MCF 10A (cell line): ENCODE data around the gene SIAH2. TPM values are rescaled to one million over a fixed set of nuclear protein-coding genes. Genes with fewer than 3 reads are reported as not detected.

ENCODE experiments used
- BruUV-seq: library from RNA; stranded (reverse); fragments of 400-500 nt; replicated peaks from 2 replicates; lab custom pipeline; 2021; lab: Mats Ljungman, UMichigan
- CTCF ChIA-PET: fragments of 300-600 bp; sonication (Branson Sonifier 250); formaldehyde crosslinking; extraction: SDS; loops from one replicate; lab custom pipeline; 2021; ENCODE audit warnings: antibody characterized with exemption, inconsistent platforms; lab: Yijun Ruan, JAX
- POLR2A ChIA-PET: fragments of 300-600, 350-650 bp; sonication (Branson Sonifier 250); formaldehyde crosslinking; extraction: SDS; loops from one replicate; lab custom pipeline; 2020; ENCODE audit warnings: antibody characterized with exemption, inconsistent platforms; lab: Yijun Ruan, JAX
- DNase-seq: peaks from one replicate; pipeline ENCODE4 v3.0.0-alpha.2; 2018; ENCODE audit not compliant: unreplicated experiment
- H3K27ac Mint-ChIP-seq: one replicate; pipeline ENCODE4 v1.8.0; 2022; ENCODE audit warnings: mild to moderate bottlenecking, low read depth, mixed read lengths; ENCODE audit not compliant: unreplicated experiment
- H3K27me3 Mint-ChIP-seq: one replicate; pipeline ENCODE4 v1.8.0; 2022; ENCODE audit warnings: mixed read lengths; ENCODE audit not compliant: insufficient read depth, unreplicated experiment
- H3K36me3 Mint-ChIP-seq: one replicate; pipeline ENCODE4 v1.8.0; 2022; ENCODE audit warnings: mild to moderate bottlenecking, moderate library complexity, mixed read lengths; ENCODE audit not compliant: insufficient read depth, unreplicated experiment
- H3K4me1 Mint-ChIP-seq: one replicate; pipeline ENCODE4 v1.8.0; 2022; ENCODE audit warnings: mixed read lengths; ENCODE audit not compliant: insufficient read depth, unreplicated experiment
- H3K4me3 Mint-ChIP-seq: one replicate; pipeline ENCODE4 v1.8.0; 2022; ENCODE audit warnings: mild to moderate bottlenecking, moderate library complexity, mixed read lengths; ENCODE audit not compliant: unreplicated experiment
- H3K9me3 Mint-ChIP-seq: one replicate; pipeline ENCODE4 v1.8.0; 2022; ENCODE audit warnings: mixed read lengths; ENCODE audit not compliant: unreplicated experiment
- intact Hi-C: fragments of 100-400 bp; cut with micrococcal nuclease; formaldehyde crosslinking; loops from 2 replicates; pipeline ENCODE4 v1.14.1; 2022
- total RNA-seq: library from RNA; stranded (reverse); gene quantifications from 2 replicates; pipeline ENCODE4 v1.2.3, GENCODE V29; 2022
- TF ChIP-seq, protein P1 (sequence below): fragments of 200-600 bp; IDR thresholded peaks from one replicate; pipeline ENCODE4 v1.8.0; 2022; ENCODE audit warnings: antibody characterized with exemption, mild to moderate bottlenecking; ENCODE audit not compliant: unreplicated experiment

Gene SIAH2
- total RNA-seq, 1 experiment from 2014 or later: 35.4 TPM

DNA sequence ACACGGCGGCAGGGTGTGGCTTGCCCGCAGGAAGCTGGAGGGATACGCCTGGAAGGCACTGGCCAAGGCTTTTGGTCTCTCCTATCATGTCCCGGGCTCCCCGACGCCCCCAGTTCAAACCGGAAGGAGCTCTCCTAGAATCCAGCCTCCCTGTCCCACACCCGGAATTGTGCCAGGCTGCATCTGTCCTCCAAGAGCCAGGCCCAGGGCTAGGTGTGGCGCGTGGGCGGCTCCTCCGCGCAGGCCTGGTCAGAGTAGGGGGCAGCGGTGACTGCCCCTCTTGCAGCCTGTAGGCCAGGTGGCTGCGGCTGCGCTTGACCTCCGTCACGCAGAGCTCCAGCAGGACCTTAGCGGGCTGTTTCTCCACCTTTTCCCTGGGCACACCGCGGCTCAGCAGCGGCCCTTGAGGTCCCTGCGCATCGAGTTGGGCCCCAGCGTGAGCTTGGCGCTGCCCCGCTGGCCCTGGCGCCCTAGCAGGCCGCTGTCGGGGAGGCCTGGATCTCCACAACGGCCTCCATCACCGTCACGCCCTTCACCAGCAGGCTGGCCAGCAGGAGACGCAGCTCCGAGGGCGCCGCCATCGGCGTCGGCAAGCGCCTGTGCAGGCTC lies 15.9 kb upstream of the SIAH2 start:
- DNase-seq: no peak
- H3K9me3 Mint-ChIP-seq: no peaks in the 10 kb centered on the region
- H3K27me3 Mint-ChIP-seq: no peaks in the 10 kb centered on the region
- H3K4me1 Mint-ChIP-seq: no peaks in the 10 kb centered on the region
- ChIA-PET CTCF (interaction anchor here (0.6 to 2.7 kb wide), 3 partner anchors 9 to 1831 kb away, joined by 3 to 8 read pairs (median 3); no protein-coding TSS in a partner anchor), POLR2A (interaction anchor here (2.8 kb wide), 1 partner anchor 15 kb away, joined by 12 read pairs; the partner anchor contains the start of gene SIAH2)
- intact Hi-C loops: no loop called here
- H3K27ac Mint-ChIP-seq: no peak overlapping the region
- TF ChIP-seq, protein P1, sequence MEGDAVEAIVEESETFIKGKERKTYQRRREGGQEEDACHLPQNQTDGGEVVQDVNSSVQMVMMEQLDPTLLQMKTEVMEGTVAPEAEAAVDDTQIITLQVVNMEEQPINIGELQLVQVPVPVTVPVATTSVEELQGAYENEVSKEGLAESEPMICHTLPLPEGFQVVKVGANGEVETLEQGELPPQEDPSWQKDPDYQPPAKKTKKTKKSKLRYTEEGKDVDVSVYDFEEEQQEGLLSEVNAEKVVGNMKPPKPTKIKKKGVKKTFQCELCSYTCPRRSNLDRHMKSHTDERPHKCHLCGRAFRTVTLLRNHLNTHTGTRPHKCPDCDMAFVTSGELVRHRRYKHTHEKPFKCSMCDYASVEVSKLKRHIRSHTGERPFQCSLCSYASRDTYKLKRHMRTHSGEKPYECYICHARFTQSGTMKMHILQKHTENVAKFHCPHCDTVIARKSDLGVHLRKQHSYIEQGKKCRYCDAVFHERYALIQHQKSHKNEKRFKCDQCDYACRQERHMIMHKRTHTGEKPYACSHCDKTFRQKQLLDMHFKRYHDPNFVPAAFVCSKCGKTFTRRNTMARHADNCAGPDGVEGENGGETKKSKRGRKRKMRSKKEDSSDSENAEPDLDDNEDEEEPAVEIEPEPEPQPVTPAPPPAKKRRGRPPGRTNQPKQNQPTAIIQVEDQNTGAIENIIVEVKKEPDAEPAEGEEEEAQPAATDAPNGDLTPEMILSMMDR: no peak
- no TSS peak for BruUV-seq
- no peaks in the 10 kb centered on the region for H3K36me3 Mint-ChIP-seq
- no peak overlapping the region for H3K4me3 Mint-ChIP-seq

DNA sequence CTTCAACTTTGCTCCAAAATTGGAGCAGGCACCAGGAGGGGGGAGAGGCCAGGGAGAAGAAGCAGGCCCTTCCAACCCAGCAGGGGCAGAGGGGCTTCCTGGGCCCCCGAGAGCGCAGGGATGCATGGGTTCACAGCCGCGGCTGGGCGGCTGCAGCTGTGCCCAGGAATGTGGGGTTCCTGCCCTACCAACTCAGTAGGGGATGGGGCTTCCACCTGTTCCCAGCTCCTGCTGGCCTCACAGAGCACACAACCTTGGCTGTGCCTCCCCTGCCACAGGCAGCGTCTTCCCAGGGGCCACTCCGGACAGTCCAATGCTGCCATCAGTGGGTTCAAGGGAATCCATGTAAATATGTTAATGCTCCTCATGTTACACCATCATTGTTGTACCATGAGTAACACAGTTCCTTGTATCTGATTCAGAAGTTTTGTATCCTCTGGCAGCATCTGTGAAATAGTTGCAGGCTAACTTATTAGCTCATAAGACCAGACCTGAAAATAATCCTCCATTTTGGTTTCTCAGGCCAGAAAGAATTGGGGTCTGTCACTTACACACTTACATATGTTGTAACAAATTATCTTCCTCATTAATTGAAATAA lies 12.1 kb upstream of the SIAH2 start:
- POLR2A ChIA-PET: interaction anchor here (1.2 kb wide), 1 partner anchor 13 kb away, joined by 3 read pairs; no protein-coding TSS in a partner anchor

DNA sequence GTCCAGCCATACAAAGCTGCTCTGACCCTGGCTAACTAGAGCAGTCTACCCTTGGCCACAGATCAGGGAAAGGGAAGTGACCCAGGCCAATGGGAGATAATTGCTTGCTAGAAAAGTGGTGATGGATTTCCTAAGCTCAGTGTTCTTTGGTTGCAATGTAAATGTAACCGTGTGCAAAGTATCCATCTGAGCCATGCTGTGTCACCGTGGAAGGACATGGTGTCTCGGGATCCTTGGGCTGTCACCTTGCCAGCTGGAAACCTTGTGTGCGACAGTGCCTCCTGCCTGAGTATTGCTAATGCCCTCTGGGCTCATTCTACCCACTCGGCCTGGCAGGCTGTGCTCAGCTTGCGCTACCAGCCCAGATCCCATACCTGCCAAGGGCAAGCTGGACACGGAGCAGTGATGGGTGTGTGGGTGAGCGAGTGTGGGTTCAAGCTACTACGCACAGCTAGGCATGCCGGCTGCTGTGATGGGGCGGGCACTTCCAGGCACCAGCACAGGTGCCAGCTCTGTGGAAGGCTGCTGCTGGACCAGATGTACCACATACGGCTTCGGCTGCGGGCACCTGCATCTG lies 10.7 kb upstream of the SIAH2 start:
- no peaks in the 10 kb centered on the region for H3K36me3 Mint-ChIP-seq
- ChIA-PET POLR2A (interaction anchor here (0.9 to 1.0 kb wide), 2 partner anchors 10 to 11 kb away, joined by 3 read pairs; partner anchors contain the start of gene SIAH2), CTCF (interaction anchor here (0.7 to 2.9 kb wide), 4 partner anchors 10 to 372 kb away, joined by 3 to 10 read pairs (median 4); partner anchors contain the start of gene SIAH2)
- H3K27ac Mint-ChIP-seq: no peak overlapping the region
- H3K4me3 Mint-ChIP-seq: no peak overlapping the region
- H3K9me3 Mint-ChIP-seq: no peaks in the 10 kb centered on the region
- H3K4me1 Mint-ChIP-seq: no peaks in the 10 kb centered on the region
- no peaks in the 10 kb centered on the region for H3K27me3 Mint-ChIP-seq
- no TSS peak for BruUV-seq
- intact Hi-C loops: no loop called here
- TF ChIP-seq, protein P1: no peak
- no peak for DNase-seq

More for the DNA sequence above, 12.1 kb upstream of the SIAH2 start:
- DNase-seq: no peak
- Mint-ChIP-seq H3K4me3 (no peak overlapping the region), H3K36me3 (no peaks in the 10 kb centered on the region), H3K9me3 (no peaks in the 10 kb centered on the region), H3K4me1 (no peaks in the 10 kb centered on the region), H3K27me3 (no peaks in the 10 kb centered on the region), H3K27ac (no peak overlapping the region)
- BruUV-seq: no TSS peak
- intact Hi-C loops: no loop called here
- TF ChIP-seq, protein P1: no peak
- CTCF ChIA-PET: interaction anchor here (0.6 to 2.9 kb wide), 5 partner anchors 10 to 56 kb away, joined by 3 to 14 read pairs (median 4); partner anchors contain the start of gene SIAH2

DNA sequence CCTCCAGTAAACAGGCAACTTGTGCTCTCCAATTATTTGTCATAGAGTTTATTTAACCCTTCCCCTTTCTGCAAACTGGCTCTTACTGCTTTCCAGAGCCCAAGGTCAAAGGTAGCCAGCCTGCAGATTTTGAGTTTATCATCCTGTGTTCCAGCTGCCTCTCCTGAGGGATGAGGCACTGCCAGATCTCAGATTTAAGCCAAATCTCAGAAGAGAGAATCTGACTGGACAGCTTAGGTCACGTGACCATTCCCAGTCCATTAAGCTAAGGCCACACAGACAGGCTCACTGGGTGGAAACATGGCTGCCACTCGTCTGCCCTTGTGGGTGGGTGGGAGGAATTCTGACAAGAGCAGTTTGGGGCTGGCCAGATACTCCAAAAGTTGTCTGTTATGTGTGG lies 8.6 kb upstream of the SIAH2 start:
- intact Hi-C loops: no loop called here
- POLR2A ChIA-PET: interaction anchor here (0.7 kb wide), 1 partner anchor 18 kb away, joined by 3 read pairs; no protein-coding TSS in a partner anchor
- H3K4me3 Mint-ChIP-seq: no peak overlapping the region
- no peaks in the 10 kb centered on the region for H3K36me3 Mint-ChIP-seq
- no peaks in the 10 kb centered on the region for H3K27me3 Mint-ChIP-seq
- DNase-seq: no peak
- no peaks in the 10 kb centered on the region for H3K9me3 Mint-ChIP-seq
- TF ChIP-seq, protein P1: no peak
- no peak overlapping the region for H3K27ac Mint-ChIP-seq
- H3K4me1 Mint-ChIP-seq: no peaks in the 10 kb centered on the region
- no TSS peak for BruUV-seq
- CTCF ChIA-PET: interaction anchor here (0.6 to 2.9 kb wide), 8 partner anchors 8 to 1527 kb away, joined by 3 to 10 read pairs (median 4); partner anchors contain the start of gene SIAH2
